NCI-H2171 treated with DMSO at 0.1 percent for 48 hours (cell line): Measurements from ENCODE around the gene ZNF195.
"Not testable (repeated sequence)": the region's sequence is repeated elsewhere in the genome, so short reads cannot be mapped to it uniquely, and the experiment has no call there.

ENCODE experiments used
- DNase-seq: peaks from one replicate; lab custom pipeline; 2025; lab: John Stamatoyannopoulos, UW

Gene ZNF195

GRCh38 chr11:3347127-3347526 is 31.8 kb downstream of the ZNF195 start:
- no peak for DNase-seq

GRCh38 chr11:3346587-3346986 is 32.4 kb downstream of the ZNF195 start:
- no peak for DNase-seq

GRCh38 chr11:3345736-3346135 is 33.2 kb downstream of the ZNF195 start:
- no peak for DNase-seq

GRCh38 chr11:3344327-3345174 is 34.4 kb downstream of the ZNF195 start:
- DNase-seq = no peak

GRCh38 chr11:3342709-3343108 is 36.2 kb downstream of the ZNF195 start:
- DNase-seq = no peak

GRCh38 chr11:3341298-3341697 is 37.6 kb downstream of the ZNF195 start:
- DNase-seq = peak; percentile 7

- no peak for DNase-seq
These were observed 38.9 kb downstream of the ZNF195 start for GRCh38 chr11:3340025-3340424.

GRCh38 chr11:3339340-3339624 is 39.7 kb downstream of the ZNF195 start:
- DNase-seq = no peak

- no peak for DNase-seq
These were observed 40.2 kb downstream of the ZNF195 start for GRCh38 chr11:3338569-3339339.

- DNase-seq = not testable (repeated sequence)
These were observed 42.5 kb downstream of the ZNF195 start for GRCh38 chr11:3336420-3336819.

- not testable (repeated sequence) for DNase-seq
These were observed 45.8 kb downstream of the ZNF195 start for GRCh38 chr11:3333157-3333556.

GRCh38 chr11:3331078-3331477 is 47.9 kb downstream of the ZNF195 start:
- DNase-seq = not testable (repeated sequence)

- not testable (repeated sequence) for DNase-seq
These were observed 48.9 kb downstream of the ZNF195 start for GRCh38 chr11:3330064-3330463.

GRCh38 chr11:3328503-3328902 is 50.4 kb downstream of the ZNF195 start:
- not testable (repeated sequence) for DNase-seq

- DNase-seq = not testable (repeated sequence)
These were observed 52.5 kb downstream of the ZNF195 start for GRCh38 chr11:3326450-3326849.

GRCh38 chr11:3324724-3325123 is 54.2 kb downstream of the ZNF195 start:
- DNase-seq = not testable (repeated sequence)
